HG02759 (cell line): ENCODE results near the gene CITED4.

Source experiments
- ATAC-seq: cut with Tn5 transposase; IDR thresholded peaks from one replicate; pipeline ENCODE4 v1.9.1; 2021; ENCODE audit warnings: mild to moderate bottlenecking, moderate library complexity; ENCODE audit not compliant: unreplicated experiment

The CITED4 gene

DNA sequence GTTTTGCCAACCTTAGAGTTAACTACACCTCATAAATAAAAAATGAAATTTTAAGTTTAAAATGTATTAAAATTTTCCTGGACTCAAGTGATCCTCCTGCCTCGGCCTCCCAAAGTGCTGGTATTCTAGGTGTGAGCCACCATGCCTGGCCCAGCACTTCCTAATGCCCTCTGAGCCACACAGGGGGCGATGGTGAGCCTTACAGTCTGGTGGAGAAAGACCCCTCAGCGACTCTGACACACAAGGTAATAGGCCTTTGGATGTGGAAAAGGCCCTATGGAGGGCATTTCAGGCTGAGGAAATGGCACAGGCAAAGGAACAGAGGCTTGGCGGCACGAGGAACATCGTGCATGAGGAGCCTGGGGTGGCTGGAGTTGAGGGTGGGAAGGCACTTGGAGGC, 6.7 kb downstream of the CITED4 start:
- ATAC-seq = no peak

DNA sequence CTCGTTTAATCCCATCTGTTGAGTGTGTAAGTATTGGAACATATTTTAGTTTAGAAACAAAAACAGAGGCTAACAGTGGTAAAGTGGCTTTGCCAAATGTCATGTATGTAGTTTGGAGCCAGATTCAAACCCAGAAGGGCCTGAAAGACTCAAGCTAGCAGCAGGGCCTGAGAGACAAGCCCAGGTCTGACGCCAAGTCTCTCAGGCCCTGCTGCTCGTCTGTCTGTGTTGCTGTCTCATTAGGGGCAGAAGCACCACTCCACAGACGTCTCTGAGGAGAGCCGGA, 8.3 kb downstream of the CITED4 start:
- ATAC-seq = no peak

GRCh38 chr1:40853113-40853884, 8.9 kb downstream of the CITED4 start:
- ATAC-seq = no peak

GRCh38 chr1:40851643-40852042, 10.5 kb downstream of the CITED4 start:
- ATAC-seq = no peak

GRCh38 chr1:40849801-40850592, 12.2 kb downstream of the CITED4 start:
- peak; percentile 66 for ATAC-seq

DNA sequence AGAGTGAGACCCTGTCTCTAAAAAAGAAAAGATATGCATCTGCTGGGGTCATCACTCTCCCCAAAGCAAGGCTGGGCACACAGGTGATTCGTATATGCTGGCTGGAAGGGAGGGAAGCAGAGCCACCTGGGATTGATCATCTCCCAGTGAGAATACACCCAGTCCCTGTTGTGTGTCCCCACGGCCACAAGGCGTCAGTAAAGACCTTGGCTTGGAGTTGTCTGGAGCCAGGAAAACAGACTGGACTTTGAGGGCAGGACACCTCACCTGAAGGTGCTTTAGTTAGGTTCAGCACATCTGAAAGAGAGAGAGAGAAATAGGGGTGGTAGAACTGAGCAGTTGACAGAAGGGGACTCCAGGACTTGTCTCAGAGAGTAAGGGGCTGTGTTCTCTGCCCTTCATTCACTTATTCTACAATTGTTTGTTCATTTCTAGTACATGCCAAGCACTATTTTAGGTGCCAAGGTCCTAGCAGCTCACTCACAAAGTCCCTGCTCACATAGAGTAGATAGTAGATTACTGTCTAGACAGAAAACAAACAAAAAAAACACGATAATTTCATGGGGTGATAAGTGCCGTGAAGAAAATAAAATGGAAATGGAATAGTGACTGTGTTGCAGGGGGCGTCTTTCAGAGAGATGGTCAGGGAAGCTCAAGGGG, 13.5 kb downstream of the CITED4 start:
- ATAC-seq = no peak

- no peak for ATAC-seq
Observed at GRCh38 chr1:40847023-40847745, 15.0 kb downstream of the CITED4 start.

- no peak for ATAC-seq
Observed at GRCh38 chr1:40845895-40846294, 16.3 kb downstream of the CITED4 start.

DNA sequence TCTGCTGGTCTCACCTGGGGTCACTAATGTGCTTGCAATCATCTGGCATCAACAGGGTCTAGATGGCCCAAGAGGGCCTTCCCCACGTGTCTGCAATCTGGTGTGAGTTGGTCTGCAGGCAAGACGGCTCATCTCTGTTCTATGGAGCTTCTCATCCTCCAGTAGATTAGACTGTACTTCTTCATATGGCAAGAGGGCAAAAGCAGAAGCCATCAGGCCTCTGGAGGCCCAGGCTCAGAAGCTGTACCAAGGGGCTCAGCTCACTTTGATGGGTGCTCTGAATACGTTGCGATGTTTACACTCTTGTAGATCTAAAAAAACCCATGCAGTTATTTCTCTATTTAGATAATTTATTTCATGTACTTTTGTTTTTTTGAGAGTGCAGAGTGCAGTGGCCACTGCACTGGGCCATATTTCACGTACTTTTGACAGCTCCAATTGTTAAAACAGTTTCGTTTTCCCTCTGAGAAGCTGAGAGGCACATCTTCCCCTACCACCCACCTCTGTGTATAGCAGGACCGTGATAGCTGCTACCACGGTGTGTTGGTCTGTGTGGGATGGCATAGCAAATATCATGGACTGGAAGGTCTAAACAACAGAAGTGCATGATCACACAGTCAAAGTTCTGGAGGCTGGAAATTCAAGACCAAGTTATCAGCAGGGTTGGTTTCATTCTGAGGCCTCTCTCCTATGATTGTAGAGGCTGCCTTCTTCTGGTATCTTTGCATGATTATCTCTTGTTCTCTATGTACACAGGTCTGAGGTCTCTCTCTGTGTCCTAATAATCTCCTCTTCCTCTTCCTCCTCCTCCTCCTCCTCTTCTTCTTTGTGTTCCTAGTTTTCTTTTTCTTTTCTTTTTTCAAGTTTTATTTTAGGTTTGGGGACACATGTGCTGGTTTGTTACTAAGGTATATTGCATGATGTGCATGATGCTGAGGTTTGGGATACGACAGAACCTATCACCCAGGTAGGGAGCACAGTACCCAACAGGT, 17.0 kb downstream of the CITED4 start:
- no peak for ATAC-seq

DNA sequence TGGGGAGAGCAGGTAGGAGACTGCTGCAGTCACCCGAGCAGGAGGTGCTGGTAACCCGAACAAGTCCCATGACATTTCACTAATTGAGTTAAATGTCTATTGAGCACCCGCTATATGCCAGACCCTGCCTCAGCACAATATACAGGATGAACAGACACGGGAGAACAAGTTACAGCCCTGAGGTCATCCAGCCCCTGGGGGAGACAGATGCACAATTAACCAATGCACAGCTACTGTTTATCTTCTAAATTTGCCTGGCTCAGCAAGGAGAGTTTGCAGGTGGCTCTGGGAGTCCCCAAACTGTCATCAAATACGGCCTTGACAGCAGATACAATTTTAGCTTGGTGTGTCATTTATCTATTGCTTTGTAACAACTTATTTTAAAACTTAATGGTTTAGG, 18.1 kb downstream of the CITED4 start:
- no peak for ATAC-seq

DNA sequence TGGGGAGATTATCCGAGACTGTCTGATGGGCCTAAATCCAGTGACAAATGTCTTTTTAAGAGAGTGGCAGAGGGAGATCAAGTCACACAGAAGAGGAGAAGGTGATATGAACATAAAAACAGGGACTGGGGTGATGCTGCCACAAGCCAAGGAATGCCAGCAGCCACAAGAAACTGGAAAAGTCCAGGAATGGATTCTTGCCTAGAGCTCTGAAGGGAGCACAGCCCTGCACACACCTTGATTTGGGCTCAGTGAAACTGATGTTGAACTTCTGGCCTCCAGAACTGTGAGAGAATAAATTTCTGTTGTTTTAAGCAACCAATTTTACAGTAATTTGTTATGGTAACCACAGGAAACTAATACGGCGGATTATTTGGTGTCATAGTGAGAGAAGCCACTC, 19.5 kb downstream of the CITED4 start:
- ATAC-seq = no peak

DNA sequence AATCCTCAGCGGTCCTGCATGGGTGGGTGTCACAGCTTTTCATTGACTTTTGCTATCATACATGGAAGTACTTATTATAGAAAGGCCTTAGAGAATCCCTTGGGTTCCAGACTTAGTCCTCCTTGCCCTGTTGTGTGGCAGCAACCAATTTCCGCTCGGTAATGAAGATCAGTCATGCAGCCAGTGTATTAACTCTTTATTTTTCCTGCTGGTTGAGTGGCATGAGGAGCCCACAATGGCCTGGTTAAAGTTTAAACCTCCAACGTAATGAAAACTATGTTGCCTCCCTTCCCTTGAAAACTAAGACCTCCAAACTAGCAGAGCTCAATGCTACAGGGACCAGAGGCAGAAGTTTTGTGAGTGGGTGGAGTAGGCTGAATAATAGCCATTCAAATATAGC, 20.0 kb downstream of the CITED4 start:
- ATAC-seq = no peak

- no peak for ATAC-seq
Observed at GRCh38 chr1:40841602-40842001, 20.6 kb downstream of the CITED4 start.

DNA sequence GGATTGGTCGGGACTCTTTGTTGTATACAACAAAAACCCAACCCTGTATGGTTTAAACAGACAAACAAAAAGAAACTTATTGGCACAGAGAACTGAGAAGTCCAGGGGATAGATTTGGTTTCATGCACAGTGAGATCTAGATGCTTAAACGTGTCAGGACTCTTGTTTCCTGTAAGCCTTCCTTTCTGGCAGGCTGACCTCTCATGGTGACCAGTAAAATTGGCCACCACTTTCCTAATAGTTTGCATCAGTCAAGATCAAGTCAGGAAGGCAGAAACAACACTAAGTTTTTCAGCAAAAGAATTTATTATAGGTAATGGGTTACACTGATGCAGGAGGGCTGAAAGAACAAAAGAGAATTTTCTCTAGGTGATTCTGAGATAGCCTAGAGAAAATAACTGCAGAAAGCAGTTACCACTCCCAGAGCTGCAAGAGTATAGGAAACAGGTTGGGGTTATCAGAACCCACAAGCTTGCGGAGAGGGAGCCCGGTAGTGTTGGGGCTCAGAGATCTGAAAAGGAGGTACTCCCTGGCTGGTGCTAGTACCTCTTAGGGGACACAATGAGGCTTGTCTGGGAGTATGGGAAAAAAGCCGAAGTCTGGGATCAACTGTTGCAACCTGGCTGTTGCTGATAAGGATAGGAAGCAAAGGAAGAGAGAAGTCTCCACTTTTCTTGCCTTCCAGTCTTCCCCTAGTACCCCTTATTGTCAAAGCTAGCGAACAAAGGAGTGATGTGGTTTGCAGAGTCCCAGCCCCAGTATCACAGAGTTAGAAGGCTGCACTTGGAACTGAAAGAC, 21.4 kb downstream of the CITED4 start:
- no peak for ATAC-seq

GRCh38 chr1:40839943-40840335, 22.2 kb downstream of the CITED4 start:
- no peak for ATAC-seq

DNA sequence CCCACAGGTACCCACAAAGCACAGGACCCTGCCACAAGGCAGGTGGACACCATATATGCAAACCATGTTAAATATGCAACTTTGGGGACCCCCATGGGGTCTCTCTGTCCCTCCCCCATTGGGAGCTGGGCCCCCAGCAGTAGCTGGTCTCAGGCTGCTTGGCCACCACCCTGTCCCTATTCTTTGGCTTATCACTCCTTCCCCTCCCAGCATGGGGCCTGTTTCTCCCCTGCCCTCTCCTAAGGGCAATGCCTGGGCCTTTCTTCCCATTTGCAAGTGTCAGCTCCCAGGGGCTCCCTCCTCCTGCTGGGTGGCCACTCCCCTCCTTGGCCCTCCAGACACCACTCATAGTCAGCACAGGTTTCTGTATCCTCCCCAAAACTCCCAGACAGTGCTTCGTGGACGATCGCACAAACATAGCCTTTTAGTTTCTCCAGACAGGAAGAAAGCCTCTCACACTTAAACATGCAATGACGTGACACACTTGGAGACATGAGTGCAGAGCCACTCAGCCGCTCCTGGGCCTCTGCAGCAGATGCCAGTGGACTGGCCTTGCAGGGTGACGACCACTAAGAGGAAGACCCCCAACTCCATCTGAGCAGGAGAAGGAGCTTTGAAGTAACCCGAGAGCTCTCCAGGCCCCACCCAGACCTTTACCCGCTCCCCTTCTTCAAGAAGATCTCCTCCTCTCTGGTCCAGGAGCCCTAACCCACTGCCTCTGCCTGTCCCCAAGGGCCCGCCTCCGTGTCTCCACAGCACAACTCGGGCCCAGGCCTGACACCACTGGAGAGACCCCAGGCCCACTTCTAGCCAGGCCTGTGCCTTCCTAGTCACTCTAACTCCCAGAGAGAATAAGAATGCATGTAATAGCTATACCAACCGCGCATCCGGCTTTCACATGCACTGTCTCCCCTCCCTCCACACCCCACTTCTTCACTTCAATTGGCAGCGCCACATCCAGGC, 22.9 kb downstream of the CITED4 start:
- ATAC-seq = no peak

- no peak for ATAC-seq
Observed at GRCh38 chr1:40838045-40838979, 23.9 kb downstream of the CITED4 start.
